ENCODE results near the gene PPA2. TPM values are rescaled to one million over a fixed set of nuclear protein-coding genes. Genes with fewer than 3 reads are reported as not detected.
"Not testable (repeated sequence)": the region's sequence is repeated elsewhere in the genome, so short reads cannot be mapped to it uniquely, and the experiment has no call there.

The PPA2 gene
- polyA plus RNA-seq, 6 donors from 2014 or later: 71.7 to 132 (median 109) TPM

DNA sequence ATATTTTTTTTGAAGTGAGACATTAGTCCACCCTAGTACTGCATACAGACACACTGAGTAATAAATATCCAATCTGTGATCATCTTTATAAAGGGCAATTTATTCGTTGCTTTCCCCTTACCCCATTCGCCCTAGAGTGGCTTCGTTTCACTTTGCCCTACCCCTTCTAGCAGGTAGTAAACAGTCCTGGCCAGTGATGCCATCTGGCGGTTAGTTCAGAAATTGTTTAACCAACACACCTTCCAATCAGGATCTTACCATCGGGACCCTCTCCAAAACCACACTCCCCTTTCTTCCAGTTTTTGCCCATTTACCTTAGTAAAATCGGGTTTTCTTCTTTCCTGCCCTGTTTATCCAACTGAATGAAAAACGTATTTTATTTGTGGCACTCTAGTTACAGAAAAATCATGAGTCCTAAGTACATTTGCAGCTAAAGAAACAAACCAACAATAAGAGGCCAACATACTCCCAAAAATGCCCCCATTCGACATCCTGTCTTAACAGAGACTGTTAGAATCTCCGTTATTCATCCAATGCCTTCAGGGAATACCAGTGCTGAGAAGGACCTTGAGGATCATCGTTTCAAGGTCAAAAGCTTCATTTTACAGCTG lies 2.2 kb downstream of the PPA2 start:
- peak overlapping the region; percentile 7 to 99 (median 66) for H3K4me3 Mint-ChIP-seq
- ATAC-seq (ENCODE audit: low read depth in 2 of 2) (peak; percentile 13 to 24), DNase-seq (peak; percentile 71)
- H3K4me1 Mint-ChIP-seq: peaks cover 32 to 47% (median 45%) of the 10 kb centered on the region in 3 donors
- H3K27me3 Mint-ChIP-seq: no peaks in the 10 kb centered on the region
- peaks cover 8 to 12% of the 10 kb centered on the region in 2 donors for H3K36me3 Mint-ChIP-seq
- H3K9me3 Mint-ChIP-seq: no peaks in the 10 kb centered on the region
- peak overlapping the region; percentile 2 to 100 (median 70) for H3K27ac Mint-ChIP-seq

- Mint-ChIP-seq H3K36me3 (peaks cover 17 to 21% of the 10 kb centered on the region in 2 donors), H3K27me3 (no peaks in the 10 kb centered on the region), H3K27ac (no peak overlapping the region), H3K9me3 (peaks cover 0 to 1% (median 0%) of the 10 kb centered on the region in 7 donors), H3K4me3 (peak overlapping the region in 1 of 8 donors; percentile 30), H3K4me1 (peaks cover 39 to 47% (median 46%) of the 10 kb centered on the region in 3 donors)
- DNase-seq: no peak
- no peak for ATAC-seq (ENCODE audit: low read depth in 2 of 2)
Measured at GRCh38 chr4:105470766-105471165, 3.1 kb downstream of the PPA2 start.

DNA sequence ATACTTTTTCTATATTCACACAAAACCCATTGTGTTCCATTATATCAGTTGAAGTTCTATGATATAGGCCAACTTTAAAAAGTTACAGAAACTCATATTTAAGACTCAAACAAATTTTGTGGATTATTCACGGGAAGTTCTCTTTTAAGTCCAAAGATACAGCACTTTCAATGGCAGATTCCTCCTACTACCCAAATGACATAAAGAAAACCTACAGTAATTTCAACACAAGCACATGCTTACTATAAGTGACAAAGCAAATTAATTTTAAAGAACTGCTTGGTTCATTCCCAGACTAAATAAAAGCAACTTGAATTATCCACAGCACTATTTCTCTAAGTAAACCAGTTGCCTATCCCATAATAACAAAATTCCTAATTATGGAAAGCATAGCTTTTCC lies 4.1 kb downstream of the PPA2 start:
- ATAC-seq (ENCODE audit: low read depth in 2 of 2) (no peak), DNase-seq (no peak)
- Mint-ChIP-seq H3K9me3 (peaks cover 0 to 1% (median 0%) of the 10 kb centered on the region in 7 donors), H3K4me3 (no peak overlapping the region), H3K27me3 (no peaks in the 10 kb centered on the region), H3K4me1 (peaks cover 45 to 47% (median 46%) of the 10 kb centered on the region in 3 donors), H3K27ac (no peak overlapping the region), H3K36me3 (peaks cover 18 to 26% of the 10 kb centered on the region in 2 donors)

GRCh38 chr4:105466580-105466979 lies 7.3 kb downstream of the PPA2 start:
- H3K9me3 Mint-ChIP-seq: peaks cover 0 to 3% (median 0%) of the 10 kb centered on the region in 7 donors
- H3K4me3 Mint-ChIP-seq: no peak overlapping the region
- H3K27me3 Mint-ChIP-seq: no peaks in the 10 kb centered on the region
- DNase-seq (no peak), ATAC-seq (ENCODE audit: low read depth in 2 of 2) (no peak)
- H3K36me3 Mint-ChIP-seq: peaks cover 22 to 33% of the 10 kb centered on the region in 2 donors
- H3K4me1 Mint-ChIP-seq: peaks cover 24 to 42% (median 37%) of the 10 kb centered on the region in 3 donors
- H3K27ac Mint-ChIP-seq: no peak overlapping the region

GRCh38 chr4:105464563-105464962 lies 9.3 kb downstream of the PPA2 start:
- H3K9me3 Mint-ChIP-seq; DNase-seq; H3K27me3 Mint-ChIP-seq; ATAC-seq (ENCODE audit: low read depth in 2 of 2); H3K4me3 Mint-ChIP-seq: not testable (repeated sequence)
- H3K27ac Mint-ChIP-seq: peak overlapping the region in 1 of 6 donors; percentile 78
- peaks cover 15 to 41% (median 27%) of the 10 kb centered on the region in 3 donors for H3K4me1 Mint-ChIP-seq
- peaks cover 22 to 33% of the 10 kb centered on the region in 2 donors for H3K36me3 Mint-ChIP-seq

DNA sequence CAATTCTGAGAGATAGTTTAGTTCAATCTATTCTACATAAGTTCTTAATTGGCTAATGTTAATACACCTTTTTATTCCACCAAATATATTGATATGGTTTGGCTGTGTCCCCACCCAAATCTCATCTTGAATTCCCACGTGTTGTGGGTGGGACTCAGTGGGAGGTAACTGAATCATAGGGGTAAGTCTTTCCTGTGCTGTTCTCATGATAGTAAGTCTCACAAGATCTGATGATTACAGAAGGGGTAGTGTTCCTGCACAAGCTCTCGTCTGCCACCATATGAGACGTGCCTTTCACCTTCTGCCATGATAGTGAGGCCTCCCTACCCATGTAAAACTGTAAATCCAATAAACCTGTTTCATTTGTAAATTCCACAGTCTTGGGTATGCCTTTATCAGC lies 11.3 kb downstream of the PPA2 start:
- Mint-ChIP-seq H3K36me3 (peaks cover 27 to 31% of the 10 kb centered on the region in 2 donors), H3K4me3 (no peak overlapping the region), H3K9me3 (peaks cover 0 to 3% (median 0%) of the 10 kb centered on the region in 7 donors), H3K27me3 (no peaks in the 10 kb centered on the region), H3K27ac (peak overlapping the region in 1 of 6 donors; percentile 6), H3K4me1 (peaks cover 7 to 32% (median 15%) of the 10 kb centered on the region in 3 donors)
- no peak for ATAC-seq (ENCODE audit: low read depth in 2 of 2)
- DNase-seq: no peak

DNA sequence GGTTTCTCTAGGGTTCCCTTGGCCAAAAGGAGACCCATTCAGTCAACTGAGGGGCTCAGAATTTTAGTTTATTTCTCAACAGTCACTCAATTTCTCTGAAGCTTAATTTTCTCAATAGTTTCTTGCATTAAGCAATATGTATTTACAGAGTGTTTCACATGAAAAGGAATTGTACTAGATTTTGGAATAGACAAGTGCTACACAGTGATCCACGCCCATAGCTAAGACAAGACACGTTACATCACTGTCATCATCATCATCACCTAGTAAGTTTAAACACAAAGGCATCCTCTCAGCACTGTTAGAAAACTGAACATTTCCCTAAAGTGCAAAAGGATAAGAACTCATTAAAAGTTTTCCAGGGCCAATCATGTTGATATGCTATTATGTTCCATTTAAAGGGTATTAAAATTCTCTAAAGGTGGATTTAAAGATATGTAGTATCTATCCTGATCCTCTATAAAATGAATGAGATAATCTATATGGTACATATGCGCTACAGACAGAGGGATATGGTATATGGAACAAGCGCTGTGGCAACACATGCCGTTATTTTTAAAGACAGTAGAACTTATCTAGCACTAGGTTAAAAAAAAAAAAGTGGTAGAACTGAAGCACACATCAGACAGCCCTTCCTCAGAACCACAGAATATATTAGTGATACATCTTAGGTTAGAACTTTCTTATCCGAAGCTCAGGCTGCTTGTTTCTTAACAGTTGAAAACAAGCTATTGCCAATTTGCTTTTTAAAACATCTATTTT lies 12.1 kb downstream of the PPA2 start:
- Mint-ChIP-seq H3K4me3 (no peak overlapping the region), H3K27ac (peak overlapping the region in 1 of 6 donors; percentile 61), H3K36me3 (peaks cover 21 to 23% of the 10 kb centered on the region in 2 donors), H3K9me3 (peaks cover 0 to 3% (median 0%) of the 10 kb centered on the region in 7 donors), H3K4me1 (peaks cover 0 to 26% (median 8%) of the 10 kb centered on the region in 3 donors), H3K27me3 (no peaks in the 10 kb centered on the region)
- no peak for ATAC-seq (ENCODE audit: low read depth in 2 of 2)
- DNase-seq: no peak

DNA sequence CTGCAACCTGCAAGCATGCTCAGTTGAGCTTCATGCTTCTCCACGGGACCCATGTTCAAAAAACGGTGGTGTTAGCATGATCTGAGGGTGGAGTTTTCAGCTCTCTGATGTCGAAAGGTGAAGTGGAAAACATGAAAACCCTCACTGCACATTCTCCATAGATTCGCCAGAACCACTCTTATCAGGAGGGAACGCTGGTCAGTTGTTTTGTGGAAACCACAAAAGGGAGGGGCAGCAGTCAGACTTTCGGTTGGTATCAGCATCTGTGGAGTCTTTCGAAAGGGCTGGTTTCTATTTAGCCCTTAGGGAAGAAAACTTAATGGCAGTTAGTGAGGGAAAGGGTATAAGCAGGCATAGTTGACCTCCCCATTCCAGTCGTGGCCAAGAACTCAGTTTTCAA lies 12.6 kb downstream of the PPA2 start:
- Mint-ChIP-seq H3K36me3 (peaks cover 17 to 20% of the 10 kb centered on the region in 2 donors), H3K9me3 (peaks cover 0 to 3% (median 0%) of the 10 kb centered on the region in 7 donors), H3K27me3 (no peaks in the 10 kb centered on the region), H3K4me1 (peaks cover 0 to 20% (median 6%) of the 10 kb centered on the region in 3 donors), H3K4me3 (no peak overlapping the region), H3K27ac (peak overlapping the region in 1 of 6 donors; percentile 37)
- DNase-seq: no peak
- no peak for ATAC-seq (ENCODE audit: low read depth in 2 of 2)

GRCh38 chr4:105460306-105460705 lies 13.6 kb downstream of the PPA2 start:
- H3K9me3 Mint-ChIP-seq: peaks cover 0 to 3% (median 0%) of the 10 kb centered on the region in 7 donors
- H3K4me1 Mint-ChIP-seq: peaks cover 0 to 12% (median 6%) of the 10 kb centered on the region in 3 donors
- H3K36me3 Mint-ChIP-seq: peaks cover 8 to 16% of the 10 kb centered on the region in 2 donors
- H3K4me3 Mint-ChIP-seq: peak overlapping the region in 1 of 8 donors; percentile 1
- H3K27ac Mint-ChIP-seq: no peak overlapping the region
- ATAC-seq (ENCODE audit: low read depth in 2 of 2) (no peak), DNase-seq (no peak)
- no peaks in the 10 kb centered on the region for H3K27me3 Mint-ChIP-seq

DNA sequence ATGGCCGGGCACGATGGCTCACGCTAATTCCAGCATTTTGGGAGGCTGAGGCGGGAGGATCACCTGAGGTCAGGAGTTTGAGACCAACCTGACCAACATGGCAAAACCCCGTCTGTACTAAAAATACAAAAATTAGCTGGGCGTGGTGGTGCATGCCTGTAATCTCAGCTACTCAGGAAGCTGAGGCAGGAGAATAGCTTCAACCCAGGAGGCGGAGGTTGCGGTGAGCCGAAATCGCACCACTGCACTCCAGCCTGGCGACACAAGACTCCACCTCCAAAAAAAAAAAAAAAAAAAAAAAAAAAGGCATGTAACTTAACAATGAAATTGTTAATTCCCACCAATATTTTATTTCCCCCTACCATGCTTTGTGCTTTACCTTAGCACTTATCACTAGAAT lies 15.3 kb downstream of the PPA2 start:
- H3K27me3 Mint-ChIP-seq; DNase-seq; ATAC-seq (ENCODE audit: low read depth in 2 of 2); H3K4me3 Mint-ChIP-seq; H3K9me3 Mint-ChIP-seq; H3K27ac Mint-ChIP-seq: not testable (repeated sequence)
- H3K4me1 Mint-ChIP-seq: peaks cover 0 to 15% (median 6%) of the 10 kb centered on the region in 3 donors
- peaks cover 7 to 14% of the 10 kb centered on the region in 2 donors for H3K36me3 Mint-ChIP-seq

- Mint-ChIP-seq H3K27ac (no peak overlapping the region), H3K27me3 (no peaks in the 10 kb centered on the region), H3K9me3 (no peaks in the 10 kb centered on the region), H3K4me1 (peaks cover 0 to 13% (median 6%) of the 10 kb centered on the region in 3 donors), H3K4me3 (no peak overlapping the region), H3K36me3 (peaks cover 3 to 18% of the 10 kb centered on the region in 2 donors)
- ATAC-seq (ENCODE audit: low read depth in 2 of 2) (no peak), DNase-seq (no peak)
Measured at GRCh38 chr4:105458001-105458400, 15.9 kb downstream of the PPA2 start.

- Mint-ChIP-seq H3K9me3 (no peaks in the 10 kb centered on the region), H3K27me3 (no peaks in the 10 kb centered on the region), H3K4me3 (no peak overlapping the region), H3K27ac (peak overlapping the region in 1 of 6 donors; percentile 44), H3K4me1 (peaks cover 0 to 8% (median 3%) of the 10 kb centered on the region in 3 donors), H3K36me3 (peaks cover 0 to 23% of the 10 kb centered on the region in 2 donors)
- ATAC-seq (ENCODE audit: low read depth in 2 of 2) (no peak), DNase-seq (no peak)
Measured at GRCh38 chr4:105455998-105456397, 17.9 kb downstream of the PPA2 start.

GRCh38 chr4:105455182-105455581 lies 18.7 kb downstream of the PPA2 start:
- Mint-ChIP-seq H3K4me1 (peaks cover 0 to 8% (median 0%) of the 10 kb centered on the region in 3 donors), H3K36me3 (peaks cover 0 to 23% of the 10 kb centered on the region in 2 donors), H3K4me3 (no peak overlapping the region), H3K27me3 (no peaks in the 10 kb centered on the region), H3K9me3 (no peaks in the 10 kb centered on the region), H3K27ac (no peak overlapping the region)
- no peak for ATAC-seq (ENCODE audit: low read depth in 2 of 2)
- no peak for DNase-seq
